Measurements from ENCODE around the gene AACS.

DNA sequence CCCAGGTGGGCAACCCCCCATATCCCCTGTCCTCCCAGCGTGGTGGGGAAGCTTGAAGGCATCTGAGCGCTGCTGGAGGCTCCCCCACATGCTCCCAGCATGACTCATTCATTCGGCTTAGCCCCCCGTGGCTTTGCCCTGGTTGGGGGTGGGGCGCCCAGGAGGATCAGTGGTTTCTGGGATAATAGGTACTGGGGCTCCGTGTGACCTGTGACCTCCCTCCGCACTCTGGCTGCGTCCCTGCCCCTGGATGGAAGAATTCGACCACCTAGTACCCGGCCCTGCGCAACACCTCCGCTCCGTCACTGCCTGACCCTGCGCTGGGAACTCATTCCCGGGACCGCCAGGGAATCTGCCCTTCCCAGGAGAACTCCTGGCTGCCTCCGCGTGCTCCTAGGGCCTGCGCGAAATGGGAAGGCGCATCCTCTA, 120.1 kb downstream of the AACS start:
- TF ChIP-seq CTCF (IDR thresholded peaks at IDR 0.05) (no peak), ETV6 (CRISPR knock-in tag; IDR thresholded peaks at IDR 0.05) (no peak), TEAD1 (CRISPR knock-in tag; IDR thresholded peaks at IDR 0.05) (no peak), CREM (CRISPR knock-in tag; IDR thresholded peaks at IDR 0.05) (no peak), RELA (CRISPR knock-in tag; IDR thresholded peaks at IDR 0.05; ENCODE audit: borderline replicate concordance) (no peak), JUN (CRISPR knock-in tag; IDR thresholded peaks at IDR 0.05) (no peak), ZNF232 (CRISPR knock-in tag; IDR thresholded peaks at IDR 0.05) (no peak)
- TF ChIP-seq, protein P1, sequence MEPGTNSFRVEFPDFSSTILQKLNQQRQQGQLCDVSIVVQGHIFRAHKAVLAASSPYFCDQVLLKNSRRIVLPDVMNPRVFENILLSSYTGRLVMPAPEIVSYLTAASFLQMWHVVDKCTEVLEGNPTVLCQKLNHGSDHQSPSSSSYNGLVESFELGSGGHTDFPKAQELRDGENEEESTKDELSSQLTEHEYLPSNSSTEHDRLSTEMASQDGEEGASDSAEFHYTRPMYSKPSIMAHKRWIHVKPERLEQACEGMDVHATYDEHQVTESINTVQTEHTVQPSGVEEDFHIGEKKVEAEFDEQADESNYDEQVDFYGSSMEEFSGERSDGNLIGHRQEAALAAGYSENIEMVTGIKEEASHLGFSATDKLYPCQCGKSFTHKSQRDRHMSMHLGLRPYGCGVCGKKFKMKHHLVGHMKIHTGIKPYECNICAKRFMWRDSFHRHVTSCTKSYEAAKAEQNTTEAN (CRISPR knock-in tag; IDR thresholded peaks at IDR 0.05): no peak
- TF ChIP-seq, protein P2, sequence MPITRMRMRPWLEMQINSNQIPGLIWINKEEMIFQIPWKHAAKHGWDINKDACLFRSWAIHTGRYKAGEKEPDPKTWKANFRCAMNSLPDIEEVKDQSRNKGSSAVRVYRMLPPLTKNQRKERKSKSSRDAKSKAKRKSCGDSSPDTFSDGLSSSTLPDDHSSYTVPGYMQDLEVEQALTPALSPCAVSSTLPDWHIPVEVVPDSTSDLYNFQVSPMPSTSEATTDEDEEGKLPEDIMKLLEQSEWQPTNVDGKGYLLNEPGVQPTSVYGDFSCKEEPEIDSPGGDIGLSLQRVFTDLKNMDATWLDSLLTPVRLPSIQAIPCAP (CRISPR knock-in tag; IDR thresholded peaks at IDR 0.05): no peak
- TF ChIP-seq, protein P3, sequence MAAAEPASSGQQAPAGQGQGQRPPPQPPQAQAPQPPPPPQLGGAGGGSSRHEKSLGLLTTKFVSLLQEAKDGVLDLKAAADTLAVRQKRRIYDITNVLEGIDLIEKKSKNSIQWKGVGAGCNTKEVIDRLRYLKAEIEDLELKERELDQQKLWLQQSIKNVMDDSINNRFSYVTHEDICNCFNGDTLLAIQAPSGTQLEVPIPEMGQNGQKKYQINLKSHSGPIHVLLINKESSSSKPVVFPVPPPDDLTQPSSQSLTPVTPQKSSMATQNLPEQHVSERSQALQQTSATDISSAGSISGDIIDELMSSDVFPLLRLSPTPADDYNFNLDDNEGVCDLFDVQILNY (CRISPR knock-in tag; IDR thresholded peaks at IDR 0.05): no peak

Measured in WTC11 (cell line).